ENCODE measurements around the gene DRD5.

DRD5 gene

GRCh38 chr4:9820343-9820742, 38.9 kb downstream of the DRD5 start:
- DNase-seq = no peak

DNA sequence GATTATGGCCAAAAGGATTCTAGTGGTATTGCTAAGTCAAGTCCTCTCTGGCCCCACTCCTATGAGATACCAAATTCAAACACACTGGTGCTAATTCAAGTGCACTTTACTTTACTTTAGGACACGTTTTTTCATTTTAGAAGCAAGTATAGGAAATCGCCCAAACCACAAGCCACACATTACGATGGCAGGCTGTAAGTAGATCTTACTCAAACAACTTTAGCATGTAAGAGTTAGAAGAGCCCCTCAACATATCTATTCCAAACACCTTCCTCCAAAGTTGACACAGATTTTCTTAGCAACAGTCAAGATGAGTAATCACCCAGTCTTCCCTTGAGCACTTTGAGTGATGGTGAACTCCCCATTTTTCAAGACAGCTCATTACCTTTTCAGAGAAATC, 43.6 kb downstream of the DRD5 start:
- no peak for DNase-seq

GRCh38 chr4:9826551-9826950, 45.1 kb downstream of the DRD5 start:
- DNase-seq = no peak

GRCh38 chr4:9832640-9833039, 51.2 kb downstream of the DRD5 start:
- no peak for DNase-seq

- no peak for DNase-seq
Observed at GRCh38 chr4:9833421-9833820, 52.0 kb downstream of the DRD5 start.

Data from CD4-positive, alpha-beta T cell treated with Interleukin-6 for 4 hours (primary cell).